HepG2 (cell line): ENCODE data around the gene DPP7.

Experiments
- AFF4 ChIP-seq: sonication (generic); formaldehyde crosslinking; IDR thresholded peaks from 2 replicates; pipeline ENCODE4 v1.4.0; 2020; ENCODE audit warnings: missing genetic modification reagents
- ATF5 ChIP-seq: sonication (generic); formaldehyde crosslinking; IDR thresholded peaks from 2 replicates; pipeline ENCODE4 v1.4.0; 2020; ENCODE audit warnings: mild to moderate bottlenecking, low read depth, missing genetic modification reagents
- CHD2 ChIP-seq: IDR thresholded peaks from 2 replicates; pipeline ENCODE4 v1.6.1; 2011; ENCODE audit warnings: low read depth, low read length, improper control_type of control experiment
- CTCF ChIP-seq: sonication (generic); formaldehyde crosslinking; IDR thresholded peaks from 2 replicates; pipeline ENCODE4 v1.5.0; 2020; ENCODE audit warnings: mild to moderate bottlenecking, missing genetic modification reagents, moderate library complexity
- EHMT2 ChIP-seq: fragments of 200-600 bp; sonication (generic); IDR thresholded peaks from 2 replicates; pipeline ENCODE4 v1.7.0; 2017; ENCODE audit warnings: antibody characterized with exemption, low read depth, low read length, borderline replicate concordance
- GATA4 ChIP-seq: sonication (generic); IDR thresholded peaks from 2 replicates; pipeline ENCODE4 v1.6.1; 2016; ENCODE audit warnings: antibody characterized with exemption, low read depth, borderline replicate concordance
- MYC ChIP-seq: sonication (generic); formaldehyde crosslinking; IDR thresholded peaks from 2 replicates; pipeline ENCODE4 v1.9.0; 2021; ENCODE audit warnings: missing genetic modification reagents, borderline replicate concordance
- PATZ1 ChIP-seq: sonication (generic); formaldehyde crosslinking; IDR thresholded peaks from 2 replicates; pipeline ENCODE4 v1.4.0; 2020; ENCODE audit warnings: missing genetic modification reagents
- PHF8 ChIP-seq: sonication (generic); formaldehyde crosslinking; IDR thresholded peaks from 2 replicates; pipeline ENCODE4 v1.5.0; 2020; ENCODE audit warnings: missing genetic modification reagents
- POLR2A ChIP-seq, 2 experiments: IDR thresholded peaks; 2 replicates each; pipeline ENCODE4 v1.6.1; 2011; ENCODE audit warnings: low read depth in 2 of 2, low read length in 2 of 2, mild to moderate bottlenecking in 1 of 2, moderate library complexity in 1 of 2; ENCODE audit not compliant: insufficient read depth in 1 of 2
- POLR2AphosphoS5 ChIP-seq: IDR thresholded peaks from 2 replicates; pipeline ENCODE4 v1.6.1; 2012; ENCODE audit warnings: low read depth, low read length
- TCF12 ChIP-seq, 2 experiments: fragments of 450-650 bp in 1 of 2; sonication (generic) in 1 of 2; formaldehyde crosslinking in 1 of 2; IDR thresholded peaks; 2 replicates each; pipeline versions ENCODE4 v1.6.1 to v1.8.0; 2017 to 2022; ENCODE audit warnings: antibody characterized with exemption in 1 of 2, mild to moderate bottlenecking in 1 of 2, missing genetic modification reagents in 1 of 2, moderate library complexity in 1 of 2
- ZBTB33 ChIP-seq: sonication (generic); formaldehyde crosslinking; IDR thresholded peaks from 2 replicates; pipeline ENCODE4 v1.4.0; 2020; ENCODE audit warnings: missing genetic modification reagents
- ZNF326 ChIP-seq: sonication (generic); formaldehyde crosslinking; IDR thresholded peaks from 2 replicates; pipeline ENCODE4 v1.4.0; 2020; ENCODE audit warnings: missing genetic modification reagents, borderline replicate concordance

- TF ChIP-seq PATZ1 = no peak
- TF ChIP-seq ATF5 (CRISPR knock-in tag) = no peak
- TF ChIP-seq POLR2A (IDR thresholded peaks at IDR 0.05; ENCODE audit: insufficient read depth in 1 of 2, low read depth in 2 of 2, low read length in 2 of 2) = no peak
- no peak for TF ChIP-seq PHF8 (CRISPR knock-in tag)
- TF ChIP-seq TCF12 (IDR thresholded peaks at IDR 0.05) = no peak
- no peak for TF ChIP-seq TCF12 (CRISPR knock-in tag; IDR thresholded peaks at IDR 0.05)
- no peak for TF ChIP-seq ZBTB33
- TF ChIP-seq AFF4 (CRISPR knock-in tag) = no peak
- TF ChIP-seq POLR2AphosphoS5 = no peak
- TF ChIP-seq CHD2 = no peak
- TF ChIP-seq MYC (CRISPR knock-in tag) = no peak
- no peak for TF ChIP-seq GATA4
- TF ChIP-seq ZNF326 (CRISPR knock-in tag) = no peak
- no peak for TF ChIP-seq EHMT2
- TF ChIP-seq CTCF (CRISPR knock-in tag) = no peak
Observed at GRCh38 chr9:137066096-137066861, 48.3 kb downstream of the DPP7 start.
